Mammary epithelial cell (primary cell): ENCODE results near the gene TEDDM1.

Source experiments
- CTCF ChIP-seq, 2 donors: IDR thresholded peaks in 1 of 2; conservative IDR thresholded peaks in 1 of 2; 2 replicates each; pipeline ENCODE4 v1.5.1; 2011 to 2012; ENCODE audit warnings: inconsistent platforms in 2 of 2, low read length in 2 of 2, mild to moderate bottlenecking in 2 of 2, control low read depth in 1 of 2, low read depth in 1 of 2; ENCODE audit not compliant: insufficient read depth in 1 of 2; ENCODE audit errors: extremely low read depth in 1 of 2
- EZH2 ChIP-seq: IDR thresholded peaks from 2 replicates; pipeline ENCODE4 v1.6.1; 2012; ENCODE audit warnings: low read length, inconsistent platforms, borderline replicate concordance

GRCh38 chr1:182428043-182428442, 27.6 kb upstream of the TEDDM1 start:
- TF ChIP-seq CTCF (conservative IDR thresholded peaks at IDR 0.05 in 1 of 2, IDR thresholded peaks at IDR 0.05 in 1 of 2; ENCODE audit: extremely low read depth in 1 of 2, insufficient read depth in 1 of 2, low read depth in 1 of 2, low read length in 2 of 2): no peak
- TF ChIP-seq EZH2: no peak
